BJ (cell line): ENCODE data around the gene HOXC10. TPM values are rescaled to one million over a fixed set of nuclear protein-coding genes. Genes with fewer than 3 reads are reported as not detected.
A peak's percentile ranks its signal among the peaks of the same experiment; 100 is the strongest.

Experiments
- CTCF ChIA-PET: fragments of 350-600 bp; formaldehyde crosslinking; extraction: SDS; loops from one replicate; lab custom pipeline; 2021; ENCODE audit warnings: antibody characterized with exemption, inconsistent platforms; lab: Yijun Ruan, JAX
- POLR2A ChIA-PET: fragments of 300-600 bp; sonication (Branson Sonifier 250); formaldehyde crosslinking; extraction: SDS; loops from one replicate; lab custom pipeline; 2021; ENCODE audit warnings: antibody characterized with exemption; lab: Charles Lee
- DNase-seq: peaks from one replicate; pipeline ENCODE4 v3.0.0-alpha.2; 2011; ENCODE audit warnings: low read depth
- H3K27me3 ChIP-seq: 2 replicates; pipeline ENCODE4 v1.6.0; 2011; ENCODE audit warnings: low read length; ENCODE audit not compliant: control insufficient read depth, insufficient read depth
- H3K36me3 ChIP-seq: 2 replicates; pipeline ENCODE4 v1.5.1; 2011; ENCODE audit warnings: low read length; ENCODE audit not compliant: control insufficient read depth, insufficient read depth
- H3K4me3 ChIP-seq: 2 replicates; pipeline ENCODE4 v1.5.1; 2011; ENCODE audit warnings: low read depth, mild to moderate bottlenecking, control low read depth, low read length
- polyA plus RNA-seq: library from polyadenylated mRNA; depleted of rRNA; stranded (reverse); fragments of >200 nt; gene quantifications from 2 replicates; pipeline ENCODE4 v1.2.3, GENCODE V29; 2011
- TF ChIP-seq, protein P1 (sequence below): IDR thresholded peaks from 2 replicates; pipeline ENCODE4 v1.5.1; 2011; ENCODE audit warnings: low read depth, mild to moderate bottlenecking, control low read depth, inconsistent platforms, low read length, moderate library complexity; ENCODE audit not compliant: insufficient read depth

HOXC10 gene
- polyA plus RNA-seq, 1 experiment = 13.9 TPM

DNA sequence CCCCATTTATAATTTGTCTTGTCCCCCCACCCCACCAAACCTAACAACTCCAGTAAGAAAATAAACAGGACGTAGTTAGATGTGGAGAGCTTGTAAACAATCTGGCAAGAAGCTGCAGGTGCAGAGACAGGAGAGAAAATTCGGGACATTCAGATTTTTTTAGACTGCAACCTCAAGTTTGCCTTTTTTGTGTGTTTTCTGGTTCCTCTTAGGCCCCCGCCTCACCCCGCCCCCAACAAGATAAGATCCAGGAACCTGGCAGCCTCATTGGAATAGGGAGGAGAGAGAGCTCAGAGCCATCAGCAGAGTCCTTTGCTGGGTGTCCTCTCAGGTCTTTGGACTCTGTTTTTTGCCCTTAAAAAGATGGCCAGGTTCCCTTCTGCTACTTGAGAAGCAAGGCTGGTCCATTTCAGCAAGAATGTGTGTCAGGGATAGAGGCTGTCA is 2.9 kb downstream of the HOXC10 start:
- Histone ChIP-seq H3K4me3 (no peak overlapping the region), H3K36me3 (no peaks in the 10 kb centered on the region; the same call in 1 of the 2 replicates), H3K27me3 (peaks cover 6% of the 10 kb centered on the region; the same call in 1 of the 2 replicates)
- ChIA-PET POLR2A (interaction anchor here (0.6 kb wide), 1 partner anchor 21 kb away, joined by 5 read pairs; the partner anchor contains the start of gene HOXC8), CTCF (interaction anchor here (1.0 to 5.8 kb wide), 13 partner anchors 12 to 241 kb away, joined by 3 to 90 read pairs (median 8); partner anchors contain the start of genes HOXC8 and HOXC9)
- DNase-seq = no peak
- TF ChIP-seq, protein P1, sequence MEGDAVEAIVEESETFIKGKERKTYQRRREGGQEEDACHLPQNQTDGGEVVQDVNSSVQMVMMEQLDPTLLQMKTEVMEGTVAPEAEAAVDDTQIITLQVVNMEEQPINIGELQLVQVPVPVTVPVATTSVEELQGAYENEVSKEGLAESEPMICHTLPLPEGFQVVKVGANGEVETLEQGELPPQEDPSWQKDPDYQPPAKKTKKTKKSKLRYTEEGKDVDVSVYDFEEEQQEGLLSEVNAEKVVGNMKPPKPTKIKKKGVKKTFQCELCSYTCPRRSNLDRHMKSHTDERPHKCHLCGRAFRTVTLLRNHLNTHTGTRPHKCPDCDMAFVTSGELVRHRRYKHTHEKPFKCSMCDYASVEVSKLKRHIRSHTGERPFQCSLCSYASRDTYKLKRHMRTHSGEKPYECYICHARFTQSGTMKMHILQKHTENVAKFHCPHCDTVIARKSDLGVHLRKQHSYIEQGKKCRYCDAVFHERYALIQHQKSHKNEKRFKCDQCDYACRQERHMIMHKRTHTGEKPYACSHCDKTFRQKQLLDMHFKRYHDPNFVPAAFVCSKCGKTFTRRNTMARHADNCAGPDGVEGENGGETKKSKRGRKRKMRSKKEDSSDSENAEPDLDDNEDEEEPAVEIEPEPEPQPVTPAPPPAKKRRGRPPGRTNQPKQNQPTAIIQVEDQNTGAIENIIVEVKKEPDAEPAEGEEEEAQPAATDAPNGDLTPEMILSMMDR = no peak

DNA sequence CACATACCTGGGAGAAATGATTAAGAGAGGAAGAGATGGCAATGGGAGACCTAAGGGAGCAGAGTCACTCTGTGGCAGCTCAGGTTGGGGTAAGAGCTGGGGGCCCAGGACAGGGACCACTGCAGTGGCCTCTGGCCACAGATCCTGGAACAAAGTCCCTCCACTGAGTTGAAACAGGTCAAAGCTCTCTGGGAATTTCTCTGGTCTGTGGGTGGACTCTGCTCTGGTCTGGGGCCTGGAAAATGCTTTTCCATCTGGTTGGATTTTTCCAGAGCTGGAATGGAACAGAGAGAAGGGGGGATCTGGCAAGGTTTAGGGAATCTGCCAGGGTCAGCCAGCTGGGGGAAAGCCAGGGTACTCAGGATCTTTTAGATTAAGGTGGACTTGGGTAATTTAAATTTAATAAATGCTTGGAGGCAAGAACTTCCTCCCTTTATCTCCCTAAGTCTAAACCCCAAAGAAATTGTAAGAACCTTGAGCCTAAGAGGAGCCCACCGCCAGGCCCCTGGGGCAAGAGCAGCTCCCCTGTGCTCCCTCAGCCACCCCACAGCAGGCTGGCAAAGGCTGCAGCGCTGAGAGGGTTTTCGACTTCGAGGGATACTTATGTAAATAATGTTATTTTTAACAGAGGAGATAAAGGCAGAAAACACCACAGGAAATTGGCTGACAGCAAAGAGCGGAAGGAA is 3.7 kb downstream of the HOXC10 start:
- H3K36me3 ChIP-seq = no peaks in the 10 kb centered on the region; the same call in 1 of the 2 replicates
- no peak for DNase-seq
- TF ChIP-seq, protein P1 = no peak
- ChIA-PET CTCF (interaction anchor here (0.7 to 5.8 kb wide), 14 partner anchors 8 to 275 kb away, joined by 3 to 90 read pairs (median 4); partner anchors contain the start of genes HOXC8 and HOXC9), POLR2A (interaction anchor here (0.6 kb wide), 1 partner anchor 20 kb away, joined by 5 read pairs; the partner anchor contains the start of gene HOXC8)
- H3K27me3 ChIP-seq = peaks cover 9% of the 10 kb centered on the region
- no peak overlapping the region for H3K4me3 ChIP-seq

DNA sequence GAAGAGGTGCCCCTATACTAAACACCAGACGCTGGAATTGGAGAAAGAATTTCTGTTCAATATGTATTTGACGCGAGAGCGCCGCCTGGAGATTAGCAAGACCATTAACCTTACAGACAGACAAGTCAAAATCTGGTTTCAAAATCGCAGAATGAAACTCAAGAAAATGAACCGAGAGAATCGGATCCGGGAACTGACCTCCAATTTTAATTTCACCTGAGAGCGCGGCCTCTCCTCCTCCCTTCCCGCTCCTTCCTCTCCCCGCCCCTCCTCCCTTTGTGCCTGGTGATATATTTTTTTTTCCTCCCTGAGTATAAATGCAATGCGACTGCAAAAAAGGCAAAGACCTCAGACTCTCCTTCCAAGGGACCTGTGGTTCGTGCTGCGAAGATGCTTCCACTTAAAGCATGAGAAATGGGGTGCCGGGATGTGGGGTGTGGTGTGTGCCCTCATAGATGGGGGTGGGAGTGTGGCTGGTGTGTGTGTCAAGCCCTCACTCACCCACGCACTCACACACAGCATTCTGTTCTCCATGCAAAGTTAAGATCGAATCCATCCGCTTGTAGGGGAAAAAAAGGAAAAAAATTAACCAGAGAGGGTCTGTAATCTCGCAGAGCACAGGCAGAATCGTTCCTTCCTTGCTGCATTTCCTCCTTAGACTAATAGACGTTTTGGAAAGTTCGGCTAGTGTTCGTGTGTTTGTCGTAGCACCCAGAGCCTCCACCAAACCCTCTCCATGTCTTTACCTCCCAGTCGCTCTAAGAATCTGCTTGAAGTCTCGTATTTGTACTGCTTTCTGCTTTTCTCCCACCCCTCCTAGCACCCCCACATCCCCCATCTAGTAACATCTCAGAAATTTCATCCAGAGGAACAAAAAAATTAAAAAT is 4.5 kb downstream of the HOXC10 start:
- H3K27me3 ChIP-seq = peaks cover 9% of the 10 kb centered on the region
- H3K36me3 ChIP-seq = no peaks in the 10 kb centered on the region; the same call in 1 of the 2 replicates
- no peak overlapping the region for H3K4me3 ChIP-seq
- POLR2A ChIA-PET = no interaction called here
- TF ChIP-seq, protein P1 = peak; percentile 54
- no peak for DNase-seq
- CTCF ChIA-PET = interaction anchor here (0.7 to 5.8 kb wide), 13 partner anchors 9 to 276 kb away, joined by 3 to 90 read pairs (median 7); partner anchors contain the start of genes HOXC8 and HOXC9

DNA sequence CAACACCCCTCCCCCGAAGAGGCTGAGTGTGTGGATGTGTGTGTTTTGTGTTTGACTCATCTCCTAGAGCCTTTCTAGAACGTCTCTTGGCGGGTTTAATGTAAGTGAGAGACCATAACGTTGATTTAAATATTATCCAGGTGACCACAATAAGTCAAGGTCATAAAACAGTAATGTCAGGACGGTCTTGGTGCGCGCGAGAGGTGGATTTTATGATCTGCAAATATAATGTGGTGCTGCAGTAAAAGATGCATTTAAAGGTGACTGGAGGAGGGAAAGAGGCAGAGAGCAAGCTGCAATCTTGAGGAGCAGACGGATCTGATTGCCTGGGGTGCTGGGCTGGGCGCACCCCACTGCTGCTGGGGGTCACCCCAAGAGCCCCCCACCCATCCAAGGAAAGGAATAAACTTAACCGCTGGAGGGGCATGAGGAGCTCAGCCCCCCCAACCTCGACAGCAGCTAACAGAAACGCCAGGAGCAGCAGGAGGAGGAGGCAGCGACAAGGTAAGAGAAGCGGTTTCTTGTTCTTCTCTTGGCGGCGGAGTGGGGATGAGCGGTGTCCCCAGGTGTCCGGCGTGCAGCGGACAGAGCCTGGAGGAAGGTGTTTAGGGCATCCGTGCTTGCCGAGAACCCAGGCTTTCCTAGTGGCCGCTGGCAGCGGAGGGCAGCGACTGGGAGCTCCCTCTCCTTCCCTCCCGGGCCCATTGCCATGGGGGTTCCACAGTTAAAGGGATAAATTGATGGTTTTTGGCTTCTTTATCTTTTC is 5.5 kb downstream of the HOXC10 start:
- Histone ChIP-seq H3K27me3 (peaks cover 11% of the 10 kb centered on the region), H3K36me3 (no peaks in the 10 kb centered on the region; the same call in 1 of the 2 replicates), H3K4me3 (no peak overlapping the region)
- TF ChIP-seq, protein P1 = no peak
- ChIA-PET POLR2A (no interaction called here), CTCF (interaction anchor here (1.2 to 4.3 kb wide), 4 partner anchors 10 to 224 kb away, joined by 5 to 31 read pairs (median 12); partner anchors contain the start of gene HOXC9)
- no peak for DNase-seq
